HEK293 (cell line): ENCODE measurements around the gene ABHD16B.

Source experiments
- CTCF ChIA-PET: fragments of 350-600 bp; formaldehyde crosslinking; extraction: SDS; loops from one replicate; lab custom pipeline; 2021; ENCODE audit warnings: antibody characterized with exemption; lab: Yijun Ruan, JAX
- POLR2A ChIA-PET: fragments of 300-600 bp; formaldehyde crosslinking; extraction: SDS; loops from one replicate; lab custom pipeline; 2020; ENCODE audit warnings: antibody characterized with exemption, inconsistent platforms; lab: Yijun Ruan, JAX
- H3K27ac ChIP-seq: fragments of 200-500 bp; sonication (Bioruptor generic); 2 replicates; pipeline ENCODE4 v1.5.1; 2014; ENCODE audit warnings: low read depth, low read length, control low read depth, inconsistent platforms; ENCODE audit errors: extremely low read depth
- H3K36me3 ChIP-seq, 2 experiments: fragments of 200-500 bp in 1 of 2; sonication (Bioruptor generic) in 1 of 2; 1 replicate in 1 of 2; 2 replicates in 1 of 2; pipeline ENCODE4 v1.5.1; 2014 to 2017; ENCODE audit warnings: inconsistent platforms in 2 of 2, low read length in 2 of 2; ENCODE audit not compliant: control insufficient read depth in 2 of 2, insufficient read depth in 1 of 2
- H3K4me1 ChIP-seq: fragments of 200-500 bp; sonication (Bioruptor generic); 2 replicates; pipeline ENCODE4 v1.5.1; 2014; ENCODE audit warnings: mild to moderate bottlenecking, low read length, inconsistent platforms; ENCODE audit not compliant: control insufficient read depth, insufficient read depth
- H3K4me3 ChIP-seq: 2 replicates; pipeline ENCODE4 v1.5.1; 2011; ENCODE audit warnings: low read depth, mild to moderate bottlenecking, control low read depth, low read length, moderate library complexity
- H3K9me3 ChIP-seq: fragments of 200-500 bp; sonication (Bioruptor generic); 2 replicates; pipeline ENCODE4 v1.5.1; 2014; ENCODE audit warnings: low read depth, low read length, inconsistent platforms; ENCODE audit not compliant: control insufficient read depth, insufficient read depth
- GLIS2 ChIP-seq: fragments of 450-650 bp; formaldehyde crosslinking; IDR thresholded peaks from 2 replicates; pipeline ENCODE4 v1.5.1; 2016; ENCODE audit warnings: missing biosample characterization, missing genetic modification characterization
- KLF1 ChIP-seq: fragments of 450-650 bp; formaldehyde crosslinking; IDR thresholded peaks from 2 replicates; pipeline ENCODE4 v1.5.1; 2016; ENCODE audit warnings: missing biosample characterization, missing genetic modification characterization
- KLF9 ChIP-seq: fragments of 450-650 bp; formaldehyde crosslinking; IDR thresholded peaks from 2 replicates; pipeline ENCODE4 v1.5.1; 2016; ENCODE audit warnings: missing biosample characterization, missing genetic modification characterization, low read depth
- MEIS1 ChIP-seq: sonication (generic); formaldehyde crosslinking; IDR thresholded peaks from 2 replicates; pipeline ENCODE4 v1.8.1; 2022; ENCODE audit warnings: missing genetic modification reagents, mild to moderate bottlenecking, borderline replicate concordance
- MZF1 ChIP-seq: fragments of 450-650 bp; formaldehyde crosslinking; IDR thresholded peaks from 2 replicates; pipeline ENCODE4 v1.5.1; 2017; ENCODE audit warnings: missing biosample characterization, missing genetic modification characterization, borderline replicate concordance
- ZEB2 ChIP-seq: fragments of 450-650 bp; formaldehyde crosslinking; IDR thresholded peaks from 2 replicates; pipeline ENCODE4 v1.5.1; 2016; ENCODE audit warnings: missing biosample characterization, missing genetic modification characterization
- ZNF174 ChIP-seq: fragments of 450-650 bp; formaldehyde crosslinking; IDR thresholded peaks from 2 replicates; pipeline ENCODE4 v1.5.0; 2017; ENCODE audit warnings: missing biosample characterization, mild to moderate bottlenecking, missing genetic modification characterization
- ZNF202 ChIP-seq: fragments of 450-650 bp; formaldehyde crosslinking; IDR thresholded peaks from 2 replicates; pipeline ENCODE4 v1.5.1; 2016; ENCODE audit warnings: missing biosample characterization, missing genetic modification characterization, borderline replicate concordance
- ZNF211 ChIP-seq: fragments of 450-650 bp; formaldehyde crosslinking; IDR thresholded peaks from 2 replicates; pipeline ENCODE4 v1.5.1; 2016; ENCODE audit warnings: low read depth, missing biosample characterization, missing genetic modification characterization
- ZNF214 ChIP-seq: fragments of 450-650 bp; formaldehyde crosslinking; IDR thresholded peaks from 2 replicates; pipeline ENCODE4 v1.5.1; 2017; ENCODE audit warnings: missing biosample characterization, mild to moderate bottlenecking, missing genetic modification characterization, borderline replicate concordance
- ZNF23 ChIP-seq: fragments of 450-650 bp; formaldehyde crosslinking; IDR thresholded peaks from 2 replicates; pipeline ENCODE4 v1.5.1; 2016; ENCODE audit warnings: missing biosample characterization, missing genetic modification characterization, borderline replicate concordance
- ZNF248 ChIP-seq: fragments of 450-650 bp; formaldehyde crosslinking; IDR thresholded peaks from 2 replicates; pipeline ENCODE4 v1.5.1; 2017; ENCODE audit warnings: missing biosample characterization, missing genetic modification characterization
- ZNF366 ChIP-seq: fragments of 450-650 bp; formaldehyde crosslinking; conservative IDR thresholded peaks from 2 replicates; pipeline ENCODE4 v1.5.1; 2016; ENCODE audit warnings: missing biosample characterization, missing genetic modification characterization
- ZNF426 ChIP-seq: fragments of 450-650 bp; formaldehyde crosslinking; IDR thresholded peaks from 2 replicates; pipeline ENCODE4 v1.5.1; 2017; ENCODE audit warnings: missing biosample characterization, missing genetic modification characterization, mild to moderate bottlenecking, inconsistent platforms, moderate library complexity
- ZNF548 ChIP-seq: fragments of 450-650 bp; formaldehyde crosslinking; IDR thresholded peaks from 2 replicates; pipeline ENCODE4 v1.5.1; 2016; ENCODE audit warnings: missing biosample characterization, missing genetic modification characterization
- ZNF558 ChIP-seq: fragments of 450-650 bp; formaldehyde crosslinking; IDR thresholded peaks from 2 replicates; pipeline ENCODE4 v1.5.1; 2016; ENCODE audit warnings: missing biosample characterization, missing genetic modification characterization
- ZNF621 ChIP-seq: fragments of 450-650 bp; formaldehyde crosslinking; IDR thresholded peaks from 2 replicates; pipeline ENCODE4 v1.5.1; 2017; ENCODE audit warnings: missing biosample characterization, missing genetic modification characterization
- ZNF707 ChIP-seq: fragments of 450-650 bp; formaldehyde crosslinking; IDR thresholded peaks from 2 replicates; pipeline ENCODE4 v1.5.1; 2016; ENCODE audit warnings: missing biosample characterization, missing genetic modification characterization
- ZNF777 ChIP-seq: fragments of 450-650 bp; formaldehyde crosslinking; IDR thresholded peaks from 2 replicates; pipeline ENCODE4 v1.5.1; 2017; ENCODE audit warnings: missing biosample characterization, missing genetic modification characterization, borderline replicate concordance
- ZNF785 ChIP-seq: fragments of 450-650 bp; formaldehyde crosslinking; IDR thresholded peaks from 2 replicates; pipeline ENCODE4 v1.5.1; 2016; ENCODE audit warnings: missing biosample characterization, missing genetic modification characterization
- ZNF791 ChIP-seq: fragments of 450-650 bp; formaldehyde crosslinking; IDR thresholded peaks from 2 replicates; pipeline ENCODE4 v1.5.1; 2016; ENCODE audit warnings: missing biosample characterization, missing genetic modification characterization
- TF ChIP-seq, protein P1 (sequence below): fragments of 450-650 bp; formaldehyde crosslinking; IDR thresholded peaks from 2 replicates; pipeline ENCODE4 v1.5.1; 2016; ENCODE audit warnings: missing biosample characterization, missing genetic modification characterization

The ABHD16B gene

DNA sequence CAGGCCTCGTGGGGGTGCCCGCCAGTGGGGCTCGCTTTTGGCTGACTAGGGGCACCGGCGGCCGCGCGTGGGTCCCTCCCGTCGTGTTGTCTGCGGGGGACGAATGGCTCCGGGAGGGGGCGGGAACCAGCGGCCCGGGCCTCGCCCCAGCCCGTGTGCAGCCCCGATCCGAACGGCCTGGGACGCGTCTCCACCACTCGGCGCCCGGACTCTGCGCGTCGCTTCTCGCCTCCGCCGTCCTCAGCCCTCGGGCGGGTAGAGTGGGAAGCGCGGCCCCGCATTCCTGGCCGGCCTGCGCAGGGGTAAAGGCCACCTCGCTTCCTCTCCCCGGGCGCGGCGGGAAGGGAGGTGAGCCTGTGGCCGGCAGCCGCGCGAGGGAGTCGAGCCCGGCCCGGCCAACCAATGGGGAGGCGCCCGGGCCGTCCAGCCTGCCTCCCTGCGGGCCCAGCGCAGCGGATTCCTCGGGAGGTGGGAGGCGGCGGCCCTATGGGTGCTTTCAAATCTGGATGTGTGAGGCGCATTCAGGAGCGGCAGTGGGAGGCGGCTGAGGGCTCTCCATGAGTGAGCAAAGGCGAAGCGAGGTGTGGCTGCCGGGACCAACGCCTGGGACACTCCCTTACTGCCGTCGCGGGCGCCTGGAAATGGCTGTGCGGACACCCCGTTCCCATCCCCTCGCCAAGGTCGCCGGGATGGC lies 29.2 kb upstream of the ABHD16B start:
- H3K4me3 ChIP-seq, result no peak overlapping the region
- TF ChIP-seq ZNF366 (tag by site-specific recombination), result no peak
- TF ChIP-seq ZNF248 (tag by site-specific recombination), result no peak
- TF ChIP-seq, protein P1, sequence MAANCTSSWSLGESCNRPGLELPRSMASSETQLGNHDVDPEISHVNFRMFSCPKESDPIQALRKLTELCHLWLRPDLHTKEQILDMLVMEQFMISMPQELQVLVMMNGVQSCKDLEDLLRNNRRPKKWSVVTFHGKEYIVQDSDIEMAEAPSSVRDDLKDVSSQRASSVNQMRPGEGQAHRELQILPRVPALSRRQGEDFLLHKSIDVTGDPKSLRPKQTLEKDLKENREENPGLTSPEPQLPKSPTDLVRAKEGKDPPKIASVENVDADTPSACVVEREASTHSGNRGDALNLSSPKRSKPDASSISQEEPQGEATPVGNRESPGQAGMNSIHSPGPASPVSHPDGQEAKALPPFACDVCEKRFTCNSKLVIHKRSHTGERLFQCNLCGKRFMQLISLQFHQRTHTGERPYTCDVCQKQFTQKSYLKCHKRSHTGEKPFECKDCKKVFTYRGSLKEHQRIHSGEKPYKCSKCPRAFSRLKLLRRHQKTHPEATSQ, result no peak
- TF ChIP-seq ZNF174 (tag by site-specific recombination), result no peak
- no peak for TF ChIP-seq ZNF558
- no peak for TF ChIP-seq ZNF214 (tag by site-specific recombination)
- TF ChIP-seq ZNF23 (tag by site-specific recombination), result no peak
- no peak for TF ChIP-seq ZNF785 (tag by site-specific recombination)
- TF ChIP-seq ZNF791 (tag by site-specific recombination), result no peak
- no peak for TF ChIP-seq MZF1 (tag by site-specific recombination)
- TF ChIP-seq ZNF211, result no peak
- no peak for TF ChIP-seq ZNF426 (tag by site-specific recombination)
- no peak for TF ChIP-seq ZNF777 (tag by site-specific recombination)
- no peak for TF ChIP-seq ZNF707 (tag by site-specific recombination)
- no peak for TF ChIP-seq MEIS1
- no peak for TF ChIP-seq ZEB2 (tag by site-specific recombination)
- TF ChIP-seq ZNF548, result no peak
- TF ChIP-seq KLF9 (tag by site-specific recombination), result no peak
- no peak for TF ChIP-seq ZNF202 (tag by site-specific recombination)
- CTCF ChIA-PET, result no interaction called here
- no peaks in the 10 kb centered on the region for H3K4me1 ChIP-seq
- H3K9me3 ChIP-seq, result no peaks in the 10 kb centered on the region
- H3K36me3 ChIP-seq, result no peaks in the 10 kb centered on the region
- H3K27ac ChIP-seq, result no peak overlapping the region
- POLR2A ChIA-PET, result no interaction called here

DNA sequence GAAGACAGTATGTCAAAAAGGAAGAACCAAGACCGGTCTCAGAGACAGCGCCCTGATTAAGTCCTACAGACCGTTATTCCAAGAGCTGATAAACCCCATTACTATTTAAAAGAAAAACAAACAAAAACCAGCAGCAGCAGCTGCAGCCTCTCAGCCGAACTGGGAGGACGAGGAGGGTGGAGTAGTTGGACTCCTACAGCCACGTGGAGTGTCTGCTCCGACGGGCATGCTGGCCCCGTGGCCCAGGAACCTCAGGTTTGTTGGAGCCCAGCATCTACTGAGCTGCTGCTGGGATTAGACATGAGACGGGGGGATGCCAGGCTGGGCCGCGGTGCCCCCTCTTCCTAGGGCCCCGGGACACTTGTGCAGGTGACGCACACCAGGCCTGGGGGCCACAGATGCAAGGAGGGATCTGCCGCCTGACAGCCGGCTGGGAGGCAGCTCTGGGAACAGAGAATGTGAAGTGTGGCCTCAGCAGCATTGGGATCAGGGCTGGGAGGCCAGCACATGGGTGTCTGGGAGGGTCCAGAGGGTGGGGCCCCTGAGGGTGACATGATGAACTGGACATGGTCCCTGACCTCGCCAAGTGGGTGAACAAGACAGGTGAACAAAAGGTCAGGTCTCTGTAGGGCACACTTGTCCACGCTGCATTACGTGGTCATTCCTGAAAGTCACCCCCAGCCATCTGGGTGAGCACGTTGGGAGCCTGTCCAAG lies 27.4 kb upstream of the ABHD16B start:
- H3K36me3 ChIP-seq, result no peaks in the 10 kb centered on the region
- no peaks in the 10 kb centered on the region for H3K4me1 ChIP-seq
- POLR2A ChIA-PET, result interaction anchor here (0.9 to 1.1 kb wide), 2 partner anchors 31 to 65 kb away, joined by 3 to 4 read pairs; partner anchors contain the start of gene TPD52L2
- no peak overlapping the region for H3K27ac ChIP-seq
- TF ChIP-seq ZNF621 (tag by site-specific recombination), result no peak
- 0 out of 2 replicates have a peak, but pooled peaks have one; percentile 25 for TF ChIP-seq KLF1 (tag by site-specific recombination)
- peak; percentile 48; the same call in 1 of the 2 replicates for TF ChIP-seq GLIS2 (tag by site-specific recombination)
- CTCF ChIA-PET, result interaction anchor here (0.6 to 1.1 kb wide), 2 partner anchors 51 to 60 kb away, joined by 3 read pairs; no protein-coding TSS in a partner anchor
- no peaks in the 10 kb centered on the region for H3K9me3 ChIP-seq
- H3K4me3 ChIP-seq, result no peak overlapping the region
